HG03095 (cell line): ENCODE data around the gene LITAF.
A peak's percentile ranks its signal among the peaks of the same experiment; 100 is the strongest.

Source experiments
- ATAC-seq: cut with Tn5 transposase; IDR thresholded peaks from one replicate; pipeline ENCODE4 v1.9.1; 2021; ENCODE audit warnings: moderate library complexity; ENCODE audit not compliant: unreplicated experiment

Gene LITAF

GRCh38 chr16:11586856-11587642, at the start of gene LITAF:
Gene LITAF, minus strand, starts transcription at chr16:11586919. Its CDS starts 30,189 bp downstream, at chr16:11556730.
- peak; percentile 41 for ATAC-seq

GRCh38 chr16:11636172-11636721, 49.5 kb upstream of the LITAF start:
- ATAC-seq, result no peak

- no peak for ATAC-seq
Measured at GRCh38 chr16:11635679-11636171, 49.0 kb upstream of the LITAF start.

- no peak for ATAC-seq
Measured at GRCh38 chr16:11635113-11635652, 48.5 kb upstream of the LITAF start.

- ATAC-seq, result no peak
Measured at GRCh38 chr16:11634312-11634711, 47.6 kb upstream of the LITAF start.

GRCh38 chr16:11633113-11633512, 46.4 kb upstream of the LITAF start:
- no peak for ATAC-seq

- no peak for ATAC-seq
Measured at GRCh38 chr16:11632455-11632939, 45.8 kb upstream of the LITAF start.

- no peak for ATAC-seq
Measured at GRCh38 chr16:11631214-11631613, 44.5 kb upstream of the LITAF start.

GRCh38 chr16:11630768-11631056, 44.0 kb upstream of the LITAF start:
- ATAC-seq, result no peak

GRCh38 chr16:11630046-11630767, 43.5 kb upstream of the LITAF start:
- no peak for ATAC-seq

- no peak for ATAC-seq
Measured at GRCh38 chr16:11629071-11630030, 42.6 kb upstream of the LITAF start.

GRCh38 chr16:11627822-11628457, 41.2 kb upstream of the LITAF start:
- ATAC-seq, result no peak

- no peak for ATAC-seq
Measured at GRCh38 chr16:11627292-11627663, 40.6 kb upstream of the LITAF start.

- no peak for ATAC-seq
Measured at GRCh38 chr16:11626657-11627291, 40.1 kb upstream of the LITAF start.

- ATAC-seq, result no peak
Measured at GRCh38 chr16:11625769-11626168, 39.0 kb upstream of the LITAF start.

GRCh38 chr16:11624636-11625607, 38.2 kb upstream of the LITAF start:
- ATAC-seq, result no peak

GRCh38 chr16:11624205-11624604, 37.5 kb upstream of the LITAF start:
- no peak for ATAC-seq

GRCh38 chr16:11621920-11622651, 35.4 kb upstream of the LITAF start:
- ATAC-seq, result no peak
